Pancreas (tissue), 10 donors: ENCODE results near the gene TRMT6. TPM values are rescaled to one million over a fixed set of nuclear protein-coding genes. Genes with fewer than 3 reads are reported as not detected.

ENCODE experiments used
- ATAC-seq, 4 donors: fragments of 200-7000 bp; cut with Tn5 transposase; one replicate each; pipeline versions ENCODE4 v1.8.0 to v1.9.1; 2020; ENCODE audit warnings: mild to moderate bottlenecking in 4 of 4, moderate library complexity in 4 of 4
- DNase-seq, 6 donors: peaks; one replicate each; pipeline ENCODE4 v3.0.0-alpha.2; 2020
- FAIRE-seq: peaks from 2 replicates; lab custom pipeline; 2012; peaks lifted over from hg19 to GRCh38; lab: Jason Lieb, UNC
- H3K27ac ChIP-seq, 4 donors: fragments of 200-600 bp; sonication (generic); 1 replicate in 3 of 4; 2 replicates in 1 of 4; pipeline versions ENCODE4 v1.5.0 to v1.8.0; 2020
- H3K27me3 ChIP-seq, 4 donors: fragments of 200-600 bp; one replicate each; pipeline ENCODE4 v1.8.0; 2021
- H3K36me3 ChIP-seq, 3 donors: fragments of 200-600 bp; sonication (generic) in 1 of 3; one replicate each; pipeline versions ENCODE4 v1.5.0 to v1.8.0; 2020 to 2021
- H3K4me1 ChIP-seq, 3 donors: fragments of 200-600 bp; one replicate each; pipeline ENCODE4 v1.8.0; 2021
- H3K4me3 ChIP-seq, 4 donors: fragments of 200-600 bp; sonication (generic) in 2 of 4; one replicate each; pipeline versions ENCODE4 v1.5.0 to v1.8.0; 2020 to 2021
- H3K9me3 ChIP-seq, 4 donors: fragments of 200-600 bp; one replicate each; pipeline ENCODE4 v1.8.0; 2021
- WGBS, 2 donors: extraction: QIAGEN DNeasy Blood & Tissue Kit; methylation state at CpG; one replicate each; pipeline ENCODE4 v1.1.7; 2013; 5-methylcytosine and 5-hydroxymethylcytosine counted together
- intact Hi-C, 3 donors: fragments of 100-400 bp; cut with DNase I; formaldehyde crosslinking; loops; one replicate each; pipeline versions ENCODE4 v1.11.1 to v1.14.2; 2022
- polyA plus RNA-seq, 2 donors: library from polyadenylated mRNA; stranded (reverse); fragments of 200-250 nt; gene quantifications; one replicate each; pipeline ENCODE4 v1.2.3, GENCODE V29; 2013
- total RNA-seq, 6 donors: library from RNA; stranded (reverse); fragmentation: NEBNext Ultra II Directional in 4 of 6; extraction: Animal tissue kit (Norgen Biotek cat#: 25700) in 4 of 6; gene quantifications; one replicate each; pipeline versions ENCODE4 v1.2.1 to v1.2.4, GENCODE V29; 2021 to 2023
- TF ChIP-seq, protein P1 (sequence below), 4 donors: fragments of 200-600 bp; sonication (generic) in 3 of 4; IDR thresholded peaks; one replicate each; pipeline versions ENCODE4 v1.5.0 to v1.8.0; 2021; ENCODE audit warnings: antibody characterized with exemption in 4 of 4
- donor health status: healthy with polysubstance abuse.
- donor health status: DM: no; HTN: no; CAD: no; lungs with moderate emphysema.
- donor health status: DM: no; HTN: no; CAD: no.
- donor health status: control.
- donor health status: control.
- donor health status: Bipolar disorder and iron deficiency.
- donor health status: DM: yes; HTN: yes; CAD: no.
- donor health status: DM: no; HTN: no; CAD: no.
- donor health status: DM: no; HTN: no; CAD: no.
- donor health status: DM: yes; HTN: yes; CAD: no.

The TRMT6 gene
- total and polyA plus RNA-seq, 8 donors: 4.6 to 9.7 (median 5.4) TPM

DNA sequence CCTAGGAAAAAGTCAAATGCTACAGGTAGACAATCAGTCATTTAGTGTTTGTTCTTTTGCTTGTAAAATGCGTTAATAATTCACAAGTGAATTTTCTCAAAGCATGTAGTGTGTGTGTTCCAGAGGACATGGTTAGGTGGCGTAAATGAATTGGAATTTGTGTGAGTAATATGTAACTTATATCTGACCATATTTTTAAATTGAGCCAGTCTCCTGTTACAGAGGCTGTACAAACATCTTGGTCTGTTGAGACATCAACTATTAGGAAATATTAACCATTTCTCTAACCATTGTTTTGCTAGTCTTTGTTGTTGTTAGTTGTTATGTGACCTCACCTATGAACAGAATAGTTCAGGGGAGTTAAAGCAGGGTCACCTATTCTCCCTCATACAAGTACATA is 22.8 kb upstream of the TRMT6 start:
- Histone ChIP-seq H3K4me1 (no peaks in the 10 kb centered on the region), H3K4me3 (no peak overlapping the region), H3K27ac (peak overlapping the region; percentile 63 to 88 (median 80)), H3K9me3 (no peaks in the 10 kb centered on the region), H3K36me3 (no peaks in the 10 kb centered on the region), H3K27me3 (no peaks in the 10 kb centered on the region)
- FAIRE-seq (no peak), ATAC-seq (peak; percentile 85 to 92 (median 88)), DNase-seq (no peak)
- TF ChIP-seq, protein P1, sequence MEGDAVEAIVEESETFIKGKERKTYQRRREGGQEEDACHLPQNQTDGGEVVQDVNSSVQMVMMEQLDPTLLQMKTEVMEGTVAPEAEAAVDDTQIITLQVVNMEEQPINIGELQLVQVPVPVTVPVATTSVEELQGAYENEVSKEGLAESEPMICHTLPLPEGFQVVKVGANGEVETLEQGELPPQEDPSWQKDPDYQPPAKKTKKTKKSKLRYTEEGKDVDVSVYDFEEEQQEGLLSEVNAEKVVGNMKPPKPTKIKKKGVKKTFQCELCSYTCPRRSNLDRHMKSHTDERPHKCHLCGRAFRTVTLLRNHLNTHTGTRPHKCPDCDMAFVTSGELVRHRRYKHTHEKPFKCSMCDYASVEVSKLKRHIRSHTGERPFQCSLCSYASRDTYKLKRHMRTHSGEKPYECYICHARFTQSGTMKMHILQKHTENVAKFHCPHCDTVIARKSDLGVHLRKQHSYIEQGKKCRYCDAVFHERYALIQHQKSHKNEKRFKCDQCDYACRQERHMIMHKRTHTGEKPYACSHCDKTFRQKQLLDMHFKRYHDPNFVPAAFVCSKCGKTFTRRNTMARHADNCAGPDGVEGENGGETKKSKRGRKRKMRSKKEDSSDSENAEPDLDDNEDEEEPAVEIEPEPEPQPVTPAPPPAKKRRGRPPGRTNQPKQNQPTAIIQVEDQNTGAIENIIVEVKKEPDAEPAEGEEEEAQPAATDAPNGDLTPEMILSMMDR (IDR thresholded peaks at IDR 0.05): no peak
- intact Hi-C loops: no loop called here
- WGBS, 2 donors: 62 to 66% methylated on average over 2 of the region's 2 CpGs

DNA sequence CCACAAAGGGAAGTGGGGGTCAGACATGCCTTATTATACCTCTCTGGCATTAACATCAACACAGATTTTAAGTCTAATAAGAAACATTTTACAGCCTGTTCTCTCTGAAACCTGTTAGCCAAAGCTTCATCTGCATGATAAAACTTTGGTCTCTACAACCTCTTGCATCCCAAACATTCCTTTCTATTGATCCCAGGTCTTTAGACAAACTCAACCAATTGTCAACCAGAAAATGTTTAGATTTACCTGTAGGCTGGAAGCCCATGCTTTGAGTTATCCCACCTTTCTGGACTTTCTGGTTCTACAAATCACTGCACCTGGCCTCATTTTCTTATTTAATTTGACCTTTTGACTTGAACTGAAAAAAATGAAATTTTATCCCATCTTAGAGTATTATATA is 20.9 kb upstream of the TRMT6 start:
- Histone ChIP-seq H3K4me1 (no peaks in the 10 kb centered on the region), H3K27ac (no peak overlapping the region), H3K36me3 (no peaks in the 10 kb centered on the region), H3K4me3 (no peak overlapping the region), H3K9me3 (no peaks in the 10 kb centered on the region), H3K27me3 (no peaks in the 10 kb centered on the region)
- ATAC-seq (no peak), FAIRE-seq (no peak), DNase-seq (no peak)
- TF ChIP-seq, protein P1 (IDR thresholded peaks at IDR 0.05): no peak
- intact Hi-C loops: no loop called here

DNA sequence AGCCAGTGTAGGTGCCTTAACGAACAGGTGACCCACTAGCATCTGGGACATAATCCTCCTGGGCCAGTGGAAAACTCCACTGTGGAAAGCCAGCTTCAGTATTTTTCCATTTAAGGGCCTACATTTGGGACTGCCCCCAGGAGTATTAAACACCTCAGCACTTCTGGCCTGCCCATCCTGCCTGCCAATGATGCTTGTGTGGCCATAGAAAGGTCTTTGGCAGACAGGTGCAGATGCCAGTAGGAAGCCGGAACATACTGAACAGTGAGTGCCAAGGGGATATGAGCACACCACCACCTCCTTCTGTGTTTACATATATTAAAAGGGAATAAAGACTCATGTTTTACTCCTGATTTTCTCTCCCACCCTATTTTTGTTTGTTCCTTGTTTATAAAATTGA is 20.0 kb upstream of the TRMT6 start:
- TF ChIP-seq, protein P1 (IDR thresholded peaks at IDR 0.05): no peak
- H3K4me3 ChIP-seq: no peak overlapping the region
- intact Hi-C loops: no loop called here
- DNase-seq (no peak), ATAC-seq (no peak), FAIRE-seq (no peak)
- H3K36me3 ChIP-seq: no peaks in the 10 kb centered on the region
- H3K9me3 ChIP-seq: no peaks in the 10 kb centered on the region
- H3K27me3 ChIP-seq: no peaks in the 10 kb centered on the region
- no peaks in the 10 kb centered on the region for H3K4me1 ChIP-seq
- H3K27ac ChIP-seq: no peak overlapping the region
- 77 to 84% methylated on average over 2 of the region's 2 CpGs for WGBS, 2 donors

DNA sequence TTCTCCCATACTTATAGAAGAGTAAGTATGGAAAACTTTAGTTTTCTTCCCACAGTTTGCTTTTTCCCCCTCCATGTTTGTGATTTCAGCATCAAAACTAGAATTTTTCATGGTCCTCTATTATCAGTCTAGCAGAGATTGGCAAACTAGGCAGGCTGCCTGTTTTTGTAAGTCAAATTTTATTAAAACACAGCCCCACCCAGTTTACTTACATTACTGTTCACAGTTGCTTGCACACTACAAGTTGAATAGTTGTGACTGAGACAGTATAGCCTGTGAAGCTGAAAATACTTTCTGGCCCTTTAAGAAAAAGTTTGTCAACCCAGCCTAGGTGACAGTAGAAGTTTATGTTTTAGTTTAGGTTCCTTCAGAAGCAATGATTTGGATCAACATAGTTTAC is 19.6 kb upstream of the TRMT6 start:
- no peak overlapping the region for H3K27ac ChIP-seq
- intact Hi-C loops: no loop called here
- DNase-seq: no peak
- H3K27me3 ChIP-seq: no peaks in the 10 kb centered on the region
- no peaks in the 10 kb centered on the region for H3K9me3 ChIP-seq
- no peaks in the 10 kb centered on the region for H3K36me3 ChIP-seq
- TF ChIP-seq, protein P1 (IDR thresholded peaks at IDR 0.05): no peak
- ATAC-seq: no peak
- FAIRE-seq: no peak
- H3K4me1 ChIP-seq: no peaks in the 10 kb centered on the region
- no peak overlapping the region for H3K4me3 ChIP-seq

DNA sequence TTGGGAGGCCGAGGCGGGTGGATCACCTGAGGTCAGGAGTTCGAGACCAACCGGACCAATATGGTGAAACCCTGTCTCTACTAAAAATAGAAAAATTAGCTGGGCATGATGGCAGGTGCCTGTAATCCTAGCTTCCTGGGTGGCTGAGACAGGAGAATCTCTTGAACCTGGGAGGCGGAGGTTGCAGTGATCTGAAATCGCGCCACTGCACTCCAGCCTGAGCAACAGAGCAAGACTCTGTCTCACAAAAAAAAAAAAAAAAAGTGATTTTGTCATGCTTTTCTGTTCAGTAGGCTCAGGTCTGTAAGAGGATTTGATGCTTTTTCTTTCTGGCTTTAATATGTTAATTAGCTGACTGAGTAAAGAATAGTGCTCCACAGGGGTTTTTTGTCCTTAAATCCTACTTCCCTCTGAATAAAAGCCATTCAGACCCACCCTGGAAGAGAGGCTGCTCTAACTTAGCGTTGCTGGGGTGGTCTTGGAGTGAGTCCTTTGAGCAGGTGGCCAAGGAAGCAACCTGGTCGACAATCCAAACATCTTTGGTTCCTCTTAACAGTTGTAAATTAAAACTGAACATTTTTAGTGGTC is 19.1 kb upstream of the TRMT6 start:
- no peak overlapping the region for H3K27ac ChIP-seq
- no peak overlapping the region for H3K4me3 ChIP-seq
- H3K36me3 ChIP-seq: peaks cover 0 to 3% (median 0%) of the 10 kb centered on the region in 3 donors
- TF ChIP-seq, protein P1 (IDR thresholded peaks at IDR 0.05): no peak
- intact Hi-C loops: no loop called here
- H3K4me1 ChIP-seq: no peaks in the 10 kb centered on the region
- no peak for FAIRE-seq
- DNase-seq: no peak
- no peaks in the 10 kb centered on the region for H3K9me3 ChIP-seq
- 86 to 88% methylated on average over 9 of the region's 9 CpGs for WGBS, 2 donors
- ATAC-seq: no peak
- no peaks in the 10 kb centered on the region for H3K27me3 ChIP-seq
